ENCODE measurements around the gene COL12A1.
A peak's percentile ranks its signal among the peaks of the same experiment; 100 is the strongest.
"Not testable (repeated sequence)": the region's sequence is repeated elsewhere in the genome, so short reads cannot be mapped to it uniquely, and the experiment has no call there.

The COL12A1 gene

DNA sequence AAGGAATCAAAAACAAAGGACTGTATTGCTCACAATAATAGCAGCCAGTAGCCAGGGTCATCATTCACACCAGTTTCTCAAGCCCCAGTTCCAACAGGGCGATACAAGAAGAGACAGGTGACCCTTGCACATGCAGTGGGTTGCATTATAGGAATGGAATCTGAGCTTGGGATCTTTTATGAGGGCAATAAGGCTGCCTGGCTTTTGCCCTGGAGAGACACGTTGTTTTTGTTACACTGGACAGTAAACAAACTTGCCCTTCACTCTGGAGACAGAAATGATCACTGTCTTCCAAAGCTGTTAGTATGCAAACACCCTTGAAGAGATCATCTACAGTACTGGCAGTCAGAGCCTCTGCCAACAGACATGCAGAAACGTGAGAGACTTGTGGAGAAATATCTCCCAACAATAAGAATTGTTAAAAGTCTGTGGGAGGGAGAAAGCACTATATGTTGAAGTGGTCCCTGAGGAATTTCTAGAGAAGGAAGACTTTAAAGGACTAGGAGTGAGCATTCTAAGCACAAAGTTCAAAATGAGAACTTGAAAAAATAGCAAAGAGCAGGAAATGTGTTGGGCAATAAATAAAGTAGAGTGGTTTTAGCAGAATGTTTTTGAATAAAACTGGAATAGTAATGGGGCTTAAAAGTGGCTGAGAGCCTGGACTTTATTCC is 6.2 kb upstream of the COL12A1 start:
- no peak for DNase-seq

- DNase-seq = peak; percentile 60
These were observed 5.3 kb upstream of the COL12A1 start for GRCh38 chr6:75210885-75211739.

DNA sequence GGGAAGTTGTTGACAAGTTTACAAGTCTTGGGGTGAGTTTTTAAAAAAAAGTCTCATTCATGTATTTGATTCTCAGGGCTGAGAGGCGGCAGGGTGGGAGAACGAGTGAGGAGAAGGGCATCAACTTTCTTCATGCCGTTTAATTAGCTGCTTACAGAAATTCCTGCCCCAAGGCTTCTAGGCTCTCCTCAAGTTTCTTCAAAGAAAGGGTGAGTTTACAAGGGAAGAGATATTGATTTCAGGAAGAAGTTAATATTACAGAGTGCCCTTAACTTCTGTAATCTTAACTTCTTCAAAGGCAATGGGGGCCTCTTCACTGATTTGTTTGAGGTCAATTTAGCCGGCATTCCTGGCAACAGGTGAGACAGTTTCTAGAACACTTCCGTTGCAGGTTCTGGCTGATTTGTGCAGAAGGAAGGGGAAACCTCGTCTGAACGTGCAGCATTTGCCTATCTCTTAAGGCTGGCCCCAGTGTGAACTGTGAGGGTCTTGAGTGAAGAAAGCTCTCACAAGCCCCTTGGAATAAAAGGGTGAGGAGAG is 3.4 kb upstream of the COL12A1 start:
- DNase-seq = no peak

- DNase-seq = peak; percentile 80
These were observed 2.7 kb upstream of the COL12A1 start for GRCh38 chr6:75208298-75209183.

- no peak for DNase-seq
These were observed 906 bp upstream of the COL12A1 start for GRCh38 chr6:75206576-75207342.

- DNase-seq = peak; percentile 75
These were observed 686 bp downstream of the COL12A1 start for GRCh38 chr6:75204959-75205775.

GRCh38 chr6:75204217-75204958 is 1.5 kb downstream of the COL12A1 start:
- DNase-seq = peak; percentile 93

DNA sequence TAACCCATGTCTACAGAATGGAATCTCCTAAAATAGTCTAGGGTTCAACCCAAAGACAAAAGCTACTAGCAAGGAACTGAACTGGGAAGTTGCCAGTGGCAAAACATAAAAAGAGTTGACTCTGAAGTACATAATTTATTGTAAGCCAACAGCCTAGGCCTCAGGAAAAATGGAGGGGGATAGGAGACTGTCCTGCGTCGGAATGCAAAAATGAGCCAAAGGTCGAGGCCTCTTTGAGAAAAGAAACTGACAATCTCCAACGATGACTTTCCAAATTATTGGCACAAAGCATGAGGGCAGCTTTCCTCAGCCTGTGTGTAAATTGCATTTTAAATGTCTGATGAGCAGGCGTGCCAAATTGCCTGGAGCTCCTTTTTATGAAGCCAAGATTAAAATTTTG is 2.1 kb downstream of the COL12A1 start:
- peak; percentile 49 for DNase-seq

GRCh38 chr6:75202676-75203131 is 3.1 kb downstream of the COL12A1 start:
- no peak for DNase-seq

GRCh38 chr6:75201901-75202672 is 3.8 kb downstream of the COL12A1 start:
- no peak for DNase-seq

- DNase-seq = no peak
These were observed 4.8 kb downstream of the COL12A1 start for GRCh38 chr6:75201021-75201420.

DNA sequence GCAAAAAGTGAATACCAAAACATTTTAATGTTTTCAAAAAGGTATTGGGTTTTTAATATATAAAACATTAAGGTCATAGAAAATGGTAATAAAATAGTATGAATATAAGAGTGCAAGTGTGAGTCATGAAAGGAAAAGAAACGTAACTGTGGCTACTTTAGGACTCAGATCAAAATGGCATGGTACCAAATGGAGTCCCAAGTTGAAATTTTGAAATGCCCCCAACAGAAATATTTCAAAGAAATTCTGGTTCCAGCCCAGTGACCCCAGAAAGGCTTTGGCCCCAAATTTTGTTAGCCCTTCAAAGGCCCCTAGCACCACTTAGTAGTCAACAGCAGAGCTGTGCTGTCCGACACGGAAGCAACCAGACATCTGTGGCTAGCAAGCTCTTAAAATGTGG is 6.0 kb downstream of the COL12A1 start:
- DNase-seq = peak; percentile 35

DNA sequence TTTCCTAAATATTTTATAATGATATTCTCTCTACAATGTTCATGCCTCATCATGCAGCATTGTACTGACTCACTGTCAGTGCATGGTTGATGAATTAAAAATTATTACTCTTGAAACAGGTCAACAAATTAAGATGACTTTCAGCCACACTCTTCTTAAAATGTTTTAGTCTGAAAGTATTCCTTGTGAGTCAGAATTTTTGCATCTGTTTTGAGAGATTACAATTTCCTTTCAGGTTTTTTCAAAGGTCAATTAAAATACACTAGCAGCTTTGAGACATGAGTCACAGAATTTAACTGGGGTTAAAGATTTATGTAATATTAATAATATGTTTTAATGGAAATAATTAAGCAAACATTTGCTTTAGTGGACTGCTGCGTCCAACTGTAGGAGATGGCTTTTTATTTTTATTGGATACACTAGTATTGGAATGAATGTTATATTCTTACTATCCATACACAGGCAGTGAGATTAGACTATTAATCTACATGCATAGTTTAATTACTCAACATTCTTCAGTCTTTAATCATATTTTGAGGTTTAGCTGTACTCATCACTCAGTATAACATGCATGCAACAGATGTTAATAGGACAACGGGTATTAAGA is 9.7 kb downstream of the COL12A1 start:
- DNase-seq = peak; percentile 91

GRCh38 chr6:75188221-75188925 is 17.5 kb downstream of the COL12A1 start:
- no peak for DNase-seq

DNA sequence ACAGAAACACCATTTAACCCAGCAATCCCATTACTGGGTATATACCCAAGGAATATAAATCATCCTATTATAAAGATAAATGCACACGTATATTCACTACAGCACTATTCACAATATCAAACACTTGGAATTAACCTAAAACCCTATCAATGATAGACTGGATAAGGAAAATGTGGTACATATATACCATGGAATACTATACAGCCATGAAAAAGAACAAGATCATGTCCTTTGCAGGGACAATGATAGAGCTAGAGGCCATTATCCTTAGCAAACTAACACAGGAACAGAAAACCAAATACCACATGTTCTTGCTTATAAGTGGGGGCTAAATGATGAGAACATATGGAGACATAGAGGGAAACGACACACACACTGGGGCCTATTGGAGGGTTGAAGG is 19.3 kb downstream of the COL12A1 start:
- not testable (repeated sequence) for DNase-seq

GRCh38 chr6:75183099-75183541 is 22.7 kb downstream of the COL12A1 start:
- peak; percentile 26 for DNase-seq

DNA sequence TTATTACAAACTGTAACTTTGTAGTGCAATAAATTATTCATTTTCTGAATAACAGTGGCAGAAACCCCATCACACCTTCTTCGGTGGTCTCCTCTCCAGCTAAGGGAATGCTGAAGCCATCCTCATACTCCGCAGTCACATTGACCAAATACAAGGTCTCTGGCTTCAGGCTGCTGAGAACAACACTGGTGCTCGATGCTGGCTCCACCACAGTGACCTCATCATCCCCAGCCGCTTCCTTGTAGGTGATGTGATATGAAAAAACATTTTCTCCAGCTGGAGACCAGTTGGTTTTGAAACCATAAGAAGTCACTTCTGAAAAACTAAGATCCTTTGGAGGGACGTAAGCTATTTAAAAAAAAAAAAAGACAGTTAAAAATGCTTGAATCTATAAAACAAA is 25.0 kb downstream of the COL12A1 start:
- no peak for DNase-seq

DNA sequence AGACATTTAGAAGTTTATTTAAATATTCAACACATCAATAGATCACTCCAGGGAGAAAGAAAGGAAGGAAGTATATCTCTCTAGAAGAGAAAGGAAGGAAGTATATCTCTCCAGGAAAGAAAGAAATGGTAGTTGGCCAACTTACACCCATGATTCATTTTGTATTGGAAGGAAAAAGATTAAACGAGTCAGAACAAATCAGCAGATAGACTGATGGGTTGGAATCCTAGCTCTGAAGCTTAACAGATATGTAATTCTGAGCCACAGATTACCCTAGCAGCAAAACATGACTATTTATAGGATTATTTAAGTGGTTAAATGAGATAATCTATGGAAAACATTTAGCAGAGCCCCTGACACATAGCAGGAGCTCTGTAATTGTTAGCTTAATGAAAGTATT is 27.1 kb downstream of the COL12A1 start:
- no peak for DNase-seq

All from HCEC 1CT (cell line).